ENCODE data around the gene SLC17A2. TPM values are rescaled to one million over a fixed set of nuclear protein-coding genes. Genes with fewer than 3 reads are reported as not detected.
A peak's percentile ranks its signal among the peaks of the same experiment; 100 is the strongest.

SLC17A2 gene
- total and polyA plus RNA-seq, 5 donors from 2014 or later: not detected

DNA sequence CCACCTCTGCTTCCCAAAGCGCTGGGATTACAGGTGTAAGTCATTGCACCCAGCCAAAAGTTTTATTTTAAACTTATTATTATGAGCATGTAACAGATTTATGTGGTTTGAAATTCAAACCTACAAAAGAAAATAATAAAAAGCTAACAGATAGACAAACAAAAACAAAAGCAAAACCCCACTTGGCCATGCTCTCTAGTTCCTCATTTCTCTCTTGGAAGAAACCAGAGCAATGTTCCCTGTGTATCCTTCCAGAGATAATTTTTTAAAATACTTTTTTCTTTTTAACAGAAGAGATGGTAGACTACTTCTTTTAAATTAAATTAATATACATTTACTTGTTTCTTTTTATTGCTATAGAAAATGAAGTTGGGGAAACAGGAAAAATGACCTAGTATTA, 28.4 kb downstream of the SLC17A2 start:
- Mint-ChIP-seq H3K4me3 (no peak overlapping the region), H3K36me3 (no peaks in the 10 kb centered on the region), H3K4me1 (peaks cover 0 to 12% (median 3%) of the 10 kb centered on the region in 4 donors), H3K27ac (no peak overlapping the region), H3K9me3 (no peaks in the 10 kb centered on the region), H3K27me3 (peaks cover 28% of the 10 kb centered on the region)
- no peak for ATAC-seq (ENCODE audit: low read depth in 2 of 2)
- no peak for DNase-seq
- Histone ChIP-seq H3K27ac (ENCODE audit: insufficient read depth, low read length, poor library complexity, severe bottlenecking) (no peak overlapping the region), H3K4me1 (ENCODE audit: control insufficient read depth, insufficient read depth, low read length, poor library complexity, severe bottlenecking) (no peaks in the 10 kb centered on the region), H3K27me3 (ENCODE audit: control insufficient read depth, insufficient read depth, low read length) (peaks cover 3% of the 10 kb centered on the region), H3K9me3 (ENCODE audit: control insufficient read depth in 2 of 2, low read length in 2 of 2) (no peaks in the 10 kb centered on the region), H3K4me3 (ENCODE audit: low read depth, low read length) (no peak overlapping the region), H3K36me3 (ENCODE audit: control insufficient read depth, insufficient read depth, low read length) (no peaks in the 10 kb centered on the region)

DNA sequence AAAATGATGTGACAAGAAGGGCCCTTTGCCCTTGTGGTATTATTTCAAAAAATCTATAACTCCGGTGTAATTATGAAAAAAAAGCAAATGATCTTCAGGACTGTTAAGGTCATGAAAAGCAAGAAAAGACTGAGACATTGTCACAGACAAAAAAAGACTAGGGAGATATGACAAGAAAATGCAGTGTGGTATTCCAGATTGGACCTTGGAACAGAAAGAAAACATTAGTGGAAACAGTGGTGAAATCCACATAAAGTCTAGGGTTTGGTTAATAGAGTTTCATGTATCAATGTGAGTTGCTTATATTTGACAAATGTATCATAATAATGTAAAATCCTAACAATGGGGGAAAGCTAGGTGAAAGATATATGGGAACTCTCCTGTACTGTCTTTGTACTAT, 29.6 kb downstream of the SLC17A2 start:
- Mint-ChIP-seq H3K4me1 (peaks cover 0 to 12% (median 3%) of the 10 kb centered on the region in 4 donors), H3K36me3 (no peaks in the 10 kb centered on the region), H3K4me3 (no peak overlapping the region), H3K9me3 (no peaks in the 10 kb centered on the region), H3K27me3 (peaks cover 20% of the 10 kb centered on the region), H3K27ac (peak overlapping the region in 1 of 3 donors; percentile 2)
- Histone ChIP-seq H3K27ac (ENCODE audit: insufficient read depth, low read length, poor library complexity, severe bottlenecking) (no peak overlapping the region), H3K4me3 (ENCODE audit: low read depth, low read length) (no peak overlapping the region), H3K9me3 (ENCODE audit: control insufficient read depth in 2 of 2, low read length in 2 of 2) (no peaks in the 10 kb centered on the region), H3K4me1 (ENCODE audit: control insufficient read depth, insufficient read depth, low read length, poor library complexity, severe bottlenecking) (no peaks in the 10 kb centered on the region), H3K27me3 (ENCODE audit: control insufficient read depth, insufficient read depth, low read length) (peaks cover 3% of the 10 kb centered on the region), H3K36me3 (ENCODE audit: control insufficient read depth, insufficient read depth, low read length) (no peaks in the 10 kb centered on the region)
- DNase-seq: no peak
- ATAC-seq (ENCODE audit: low read depth in 2 of 2): no peak

GRCh38 chr6:25899580-25900408, 30.7 kb downstream of the SLC17A2 start:
- H3K27ac ChIP-seq (ENCODE audit: insufficient read depth, low read length, poor library complexity, severe bottlenecking): no peak overlapping the region
- no peak overlapping the region for H3K4me3 ChIP-seq (ENCODE audit: low read depth, low read length)
- no peaks in the 10 kb centered on the region for H3K9me3 Mint-ChIP-seq
- no peak for ATAC-seq (ENCODE audit: low read depth in 2 of 2)
- H3K27me3 ChIP-seq (ENCODE audit: control insufficient read depth, insufficient read depth, low read length): peaks cover 3% of the 10 kb centered on the region
- H3K36me3 ChIP-seq (ENCODE audit: control insufficient read depth, insufficient read depth, low read length): no peaks in the 10 kb centered on the region
- no peak for DNase-seq
- H3K27ac Mint-ChIP-seq: no peak overlapping the region
- no peaks in the 10 kb centered on the region for H3K9me3 ChIP-seq (ENCODE audit: control insufficient read depth in 2 of 2, low read length in 2 of 2)
- H3K4me1 ChIP-seq (ENCODE audit: control insufficient read depth, insufficient read depth, low read length, poor library complexity, severe bottlenecking): no peaks in the 10 kb centered on the region
- peaks cover 17% of the 10 kb centered on the region for H3K27me3 Mint-ChIP-seq
- H3K4me3 Mint-ChIP-seq: no peak overlapping the region
- no peaks in the 10 kb centered on the region for H3K36me3 Mint-ChIP-seq
- H3K4me1 Mint-ChIP-seq: peaks cover 0 to 12% (median 3%) of the 10 kb centered on the region in 4 donors

DNA sequence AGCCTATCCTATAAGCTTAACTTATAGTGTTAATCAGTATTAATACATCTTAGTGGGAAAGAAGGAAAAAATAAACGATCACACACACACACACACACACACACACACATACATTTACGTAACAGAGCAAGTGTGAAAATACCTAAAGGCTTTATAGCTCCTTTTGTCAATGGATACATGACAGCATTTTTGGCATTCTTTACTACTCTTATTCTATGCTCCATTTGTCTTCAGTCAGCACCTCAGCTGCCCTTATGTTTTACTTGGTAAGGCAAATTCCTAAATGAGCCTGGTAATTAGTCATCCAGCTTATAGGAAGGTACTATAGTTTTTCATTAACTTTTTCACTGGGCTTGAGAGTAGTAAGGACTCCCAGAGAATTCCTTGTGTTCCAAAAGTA, 31.4 kb downstream of the SLC17A2 start:
- Mint-ChIP-seq H3K4me3 (no peak overlapping the region), H3K9me3 (no peaks in the 10 kb centered on the region), H3K36me3 (no peaks in the 10 kb centered on the region), H3K27me3 (peaks cover 13% of the 10 kb centered on the region), H3K4me1 (peaks cover 0 to 12% (median 3%) of the 10 kb centered on the region in 4 donors), H3K27ac (no peak overlapping the region)
- H3K27ac ChIP-seq (ENCODE audit: insufficient read depth, low read length, poor library complexity, severe bottlenecking): no peak overlapping the region
- ATAC-seq (ENCODE audit: low read depth in 2 of 2) (no peak), DNase-seq (no peak)
- H3K4me3 ChIP-seq (ENCODE audit: low read depth, low read length): no peak overlapping the region
- peaks cover 3% of the 10 kb centered on the region for H3K27me3 ChIP-seq (ENCODE audit: control insufficient read depth, insufficient read depth, low read length)
- H3K9me3 ChIP-seq (ENCODE audit: control insufficient read depth in 2 of 2, low read length in 2 of 2): no peaks in the 10 kb centered on the region
- no peaks in the 10 kb centered on the region for H3K36me3 ChIP-seq (ENCODE audit: control insufficient read depth, insufficient read depth, low read length)
- no peaks in the 10 kb centered on the region for H3K4me1 ChIP-seq (ENCODE audit: control insufficient read depth, insufficient read depth, low read length, poor library complexity, severe bottlenecking)

GRCh38 chr6:25898289-25898977, 32.1 kb downstream of the SLC17A2 start:
- Histone ChIP-seq H3K27ac (ENCODE audit: insufficient read depth, low read length, poor library complexity, severe bottlenecking) (no peak overlapping the region), H3K4me1 (ENCODE audit: control insufficient read depth, insufficient read depth, low read length, poor library complexity, severe bottlenecking) (no peaks in the 10 kb centered on the region), H3K9me3 (ENCODE audit: control insufficient read depth in 2 of 2, low read length in 2 of 2) (no peaks in the 10 kb centered on the region), H3K36me3 (ENCODE audit: control insufficient read depth, insufficient read depth, low read length) (no peaks in the 10 kb centered on the region), H3K4me3 (ENCODE audit: low read depth, low read length) (no peak overlapping the region), H3K27me3 (ENCODE audit: control insufficient read depth, insufficient read depth, low read length) (peaks cover 3% of the 10 kb centered on the region)
- Mint-ChIP-seq H3K4me3 (no peak overlapping the region), H3K36me3 (no peaks in the 10 kb centered on the region), H3K9me3 (no peaks in the 10 kb centered on the region), H3K27ac (no peak overlapping the region), H3K4me1 (peaks cover 0 to 10% (median 3%) of the 10 kb centered on the region in 4 donors), H3K27me3 (peaks cover 17% of the 10 kb centered on the region)
- ATAC-seq (ENCODE audit: low read depth in 2 of 2) (no peak), DNase-seq (no peak)

GRCh38 chr6:25896252-25896651, 34.2 kb downstream of the SLC17A2 start:
- no peaks in the 10 kb centered on the region for H3K9me3 ChIP-seq (ENCODE audit: control insufficient read depth in 2 of 2, low read length in 2 of 2)
- H3K9me3 Mint-ChIP-seq: peaks cover 0 to 2% (median 0%) of the 10 kb centered on the region in 7 donors
- H3K27ac ChIP-seq (ENCODE audit: insufficient read depth, low read length, poor library complexity, severe bottlenecking): no peak overlapping the region
- peaks cover 8% of the 10 kb centered on the region for H3K27me3 ChIP-seq (ENCODE audit: control insufficient read depth, insufficient read depth, low read length)
- H3K4me1 Mint-ChIP-seq: peaks cover 0 to 6% (median 3%) of the 10 kb centered on the region in 4 donors
- ATAC-seq (ENCODE audit: low read depth in 2 of 2) (no peak), DNase-seq (no peak)
- no peak overlapping the region for H3K4me3 Mint-ChIP-seq
- H3K27me3 Mint-ChIP-seq: peaks cover 16% of the 10 kb centered on the region
- H3K27ac Mint-ChIP-seq: no peak overlapping the region
- no peaks in the 10 kb centered on the region for H3K36me3 Mint-ChIP-seq
- H3K4me3 ChIP-seq (ENCODE audit: low read depth, low read length): no peak overlapping the region
- no peaks in the 10 kb centered on the region for H3K36me3 ChIP-seq (ENCODE audit: control insufficient read depth, insufficient read depth, low read length)
- no peaks in the 10 kb centered on the region for H3K4me1 ChIP-seq (ENCODE audit: control insufficient read depth, insufficient read depth, low read length, poor library complexity, severe bottlenecking)

GRCh38 chr6:25895771-25896170, 34.7 kb downstream of the SLC17A2 start:
- H3K4me3 Mint-ChIP-seq: no peak overlapping the region
- H3K27me3 Mint-ChIP-seq: peaks cover 16% of the 10 kb centered on the region
- peaks cover 0 to 6% (median 1%) of the 10 kb centered on the region in 4 donors for H3K4me1 Mint-ChIP-seq
- no peaks in the 10 kb centered on the region for H3K4me1 ChIP-seq (ENCODE audit: control insufficient read depth, insufficient read depth, low read length, poor library complexity, severe bottlenecking)
- H3K27me3 ChIP-seq (ENCODE audit: control insufficient read depth, insufficient read depth, low read length): peaks cover 8% of the 10 kb centered on the region
- H3K4me3 ChIP-seq (ENCODE audit: low read depth, low read length): no peak overlapping the region
- DNase-seq: no peak
- peaks cover 0 to 2% (median 0%) of the 10 kb centered on the region in 7 donors for H3K9me3 Mint-ChIP-seq
- no peaks in the 10 kb centered on the region for H3K36me3 Mint-ChIP-seq
- H3K27ac ChIP-seq (ENCODE audit: insufficient read depth, low read length, poor library complexity, severe bottlenecking): no peak overlapping the region
- H3K27ac Mint-ChIP-seq: no peak overlapping the region
- ATAC-seq (ENCODE audit: low read depth in 2 of 2): no peak
- H3K36me3 ChIP-seq (ENCODE audit: control insufficient read depth, insufficient read depth, low read length): no peaks in the 10 kb centered on the region
- no peaks in the 10 kb centered on the region for H3K9me3 ChIP-seq (ENCODE audit: control insufficient read depth in 2 of 2, low read length in 2 of 2)

Measured in CD4-positive, CD25-positive, alpha-beta regulatory T cell (primary cell).